H9 (cell line): ENCODE measurements around the gene PTBP3. TPM values are rescaled to one million over a fixed set of nuclear protein-coding genes. Genes with fewer than 3 reads are reported as not detected.
"Not testable (repeated sequence)": the region's sequence is repeated elsewhere in the genome, so short reads cannot be mapped to it uniquely, and the experiment has no call there.

ENCODE experiments used
- DNase-seq: peaks from one replicate; pipeline ENCODE4 v3.0.0-alpha.2; 2017
- H2AFZ ChIP-seq: one replicate; pipeline ENCODE4 v1.6.1; 2013; ENCODE audit warnings: mild to moderate bottlenecking, low read length, control low read depth, moderate library complexity
- H2AK5ac ChIP-seq: 2 replicates; pipeline ENCODE4 v1.6.1; 2013; ENCODE audit warnings: low read length, control low read depth, mixed read lengths; ENCODE audit not compliant: insufficient read length
- H2BK120ac ChIP-seq: one replicate; pipeline ENCODE4 v1.6.1; 2013; ENCODE audit warnings: low read depth, mild to moderate bottlenecking, low read length, control low read depth, inconsistent platforms; ENCODE audit not compliant: poor library complexity, severe bottlenecking
- H2BK12ac ChIP-seq: 2 replicates; pipeline ENCODE4 v1.6.1; 2013; ENCODE audit warnings: low read length, control low read depth, mixed read lengths, low read depth; ENCODE audit not compliant: insufficient read length
- H2BK15ac ChIP-seq: 2 replicates; pipeline ENCODE4 v1.6.1; 2013; ENCODE audit warnings: low read depth, low read length, control low read depth
- H2BK20ac ChIP-seq: one replicate; pipeline ENCODE4 v1.6.1; 2013; ENCODE audit warnings: low read depth, mild to moderate bottlenecking, low read length, control low read depth, inconsistent platforms; ENCODE audit not compliant: poor library complexity, severe bottlenecking
- H2BK5ac ChIP-seq: 2 replicates; pipeline ENCODE4 v1.6.1; 2013; ENCODE audit warnings: low read length, control low read depth, mixed read lengths; ENCODE audit not compliant: insufficient read length
- H3K14ac ChIP-seq: 2 replicates; pipeline ENCODE4 v1.6.1; 2013; ENCODE audit warnings: low read length, control low read depth; ENCODE audit not compliant: insufficient read depth
- H3K18ac ChIP-seq: 2 replicates; pipeline ENCODE4 v1.6.1; 2013; ENCODE audit warnings: low read depth, mild to moderate bottlenecking, mixed read lengths, low read length, control low read depth; ENCODE audit not compliant: insufficient read length
- H3K23ac ChIP-seq: 2 replicates; pipeline ENCODE4 v1.6.1; 2013; ENCODE audit warnings: low read length, control low read depth, mixed read lengths, low read depth; ENCODE audit not compliant: insufficient read length
- H3K23me2 ChIP-seq: 2 replicates; pipeline ENCODE4 v1.6.1; 2013; ENCODE audit warnings: low read depth, mild to moderate bottlenecking, mixed read lengths, low read length, control low read depth; ENCODE audit not compliant: insufficient read length, poor library complexity, severe bottlenecking
- H3K27ac ChIP-seq: 2 replicates; pipeline ENCODE4 v1.5.1; 2013; ENCODE audit warnings: low read length, control low read depth, mixed read lengths, low read depth; ENCODE audit not compliant: insufficient read length
- H3K27me3 ChIP-seq: 2 replicates; pipeline ENCODE4 v1.6.1; 2013; ENCODE audit warnings: low read length, control low read depth, inconsistent platforms; ENCODE audit not compliant: insufficient read depth
- H3K4ac ChIP-seq: 2 replicates; pipeline ENCODE4 v1.6.1; 2013; ENCODE audit warnings: low read depth, mild to moderate bottlenecking, control low read depth, inconsistent platforms, low read length, moderate library complexity
- H3K4me1 ChIP-seq: 2 replicates; pipeline ENCODE4 v1.6.1; 2013; ENCODE audit warnings: low read length, control low read depth, inconsistent platforms; ENCODE audit not compliant: insufficient read depth
- H3K4me2 ChIP-seq: 2 replicates; pipeline ENCODE4 v1.6.1; 2013; ENCODE audit warnings: low read length, control low read depth, mixed read lengths; ENCODE audit not compliant: insufficient read length, insufficient read depth
- H3K56ac ChIP-seq: 2 replicates; pipeline ENCODE4 v1.6.1; 2013; ENCODE audit warnings: low read depth, mild to moderate bottlenecking, mixed read lengths, low read length, control low read depth; ENCODE audit not compliant: insufficient read length
- H3K79me1 ChIP-seq: 2 replicates; pipeline ENCODE4 v1.6.1; 2013; ENCODE audit warnings: low read depth, mild to moderate bottlenecking, moderate library complexity, low read length, control low read depth, inconsistent platforms; ENCODE audit not compliant: insufficient read depth, poor library complexity, severe bottlenecking
- H3K79me2 ChIP-seq: 2 replicates; pipeline ENCODE4 v1.6.1; 2013; ENCODE audit warnings: low read length, control low read depth, inconsistent platforms; ENCODE audit not compliant: insufficient read depth
- H3K9ac ChIP-seq: 2 replicates; pipeline ENCODE4 v1.6.1; 2013; ENCODE audit warnings: low read length, control low read depth, mixed read lengths; ENCODE audit not compliant: insufficient read length; ENCODE audit errors: extremely low read depth
- H3K9me3 ChIP-seq: one replicate; pipeline ENCODE4 v1.6.1; 2013; ENCODE audit warnings: low read depth, low read length, inconsistent platforms; ENCODE audit not compliant: control insufficient read depth
- H3T11ph ChIP-seq: one replicate; pipeline ENCODE4 v1.6.1; 2013; ENCODE audit warnings: mild to moderate bottlenecking, low read length, control low read depth, inconsistent platforms
- H4K20me1 ChIP-seq: one replicate; pipeline ENCODE4 v1.6.1; 2013; ENCODE audit not compliant: control insufficient read depth, insufficient read length, insufficient read depth
- H4K5ac ChIP-seq: 2 replicates; pipeline ENCODE4 v1.6.1; 2013; ENCODE audit warnings: low read depth, mild to moderate bottlenecking, mixed read lengths, low read length, control low read depth; ENCODE audit not compliant: insufficient read length
- H4K8ac ChIP-seq: replicated peaks from 2 replicates; pipeline ENCODE4 v1.6.1; 2013; ENCODE audit warnings: low read length, control low read depth, mixed read lengths, low read depth; ENCODE audit not compliant: insufficient read length
- H4K91ac ChIP-seq: 2 replicates; pipeline ENCODE4 v1.6.1; 2013; ENCODE audit warnings: low read depth, mild to moderate bottlenecking, moderate library complexity, mixed read lengths, low read length, control low read depth; ENCODE audit not compliant: insufficient read length
- H3K27ac Mint-ChIP-seq, 3 experiments: 2 replicates in 2 of 3; 3 replicates in 1 of 3; pipeline ENCODE4 v1.8.0; 2020 to 2021; ENCODE audit warnings: mixed read lengths in 3 of 3, mild to moderate bottlenecking in 1 of 3, moderate library complexity in 1 of 3
- H3K27me3 Mint-ChIP-seq: 2 replicates; pipeline ENCODE4 v1.8.0; 2021; ENCODE audit warnings: low read depth, mild to moderate bottlenecking, moderate library complexity, mixed read lengths
- H3K36me3 Mint-ChIP-seq, 3 experiments: 2 replicates in 2 of 3; 3 replicates in 1 of 3; pipeline ENCODE4 v1.8.0; 2020 to 2021; ENCODE audit warnings: low read depth in 3 of 3, mixed read lengths in 3 of 3; ENCODE audit not compliant: insufficient read depth in 1 of 3
- H3K4me1 Mint-ChIP-seq, 2 experiments: 2 replicates each; pipeline ENCODE4 v1.8.0; 2020; ENCODE audit warnings: mixed read lengths in 2 of 2
- H3K4me3 Mint-ChIP-seq, 2 experiments: 2 replicates in 1 of 2; 3 replicates in 1 of 2; pipeline ENCODE4 v1.8.0; 2020 to 2021; ENCODE audit warnings: mild to moderate bottlenecking in 2 of 2, mixed read lengths in 2 of 2, moderate library complexity in 1 of 2
- H3K9me3 Mint-ChIP-seq, 2 experiments: 2 replicates in 1 of 2; 3 replicates in 1 of 2; pipeline ENCODE4 v1.8.0; 2020; ENCODE audit warnings: mild to moderate bottlenecking in 2 of 2, mixed read lengths in 2 of 2, moderate library complexity in 1 of 2
- WGBS: extraction: QIAGEN DNeasy Blood & Tissue Kit; methylation state at CpG from one replicate; pipeline ENCODE4 v1.1.7; 2013; ENCODE audit warnings: missing lambda C conversion rate, low lambda C conversion rate, mixed read lengths; ENCODE audit not compliant: insufficient read length; ENCODE audit errors: extremely low coverage; 5-methylcytosine and 5-hydroxymethylcytosine counted together
- total RNA-seq: library from RNA; stranded (reverse); gene quantifications from 2 replicates; pipeline ENCODE4 v1.2.1, GENCODE V29; 2021
- TF ChIP-seq, protein P1 (sequence below): fragments of 200-600 bp; sonication (generic); conservative IDR thresholded peaks from 3 replicates; pipeline ENCODE4 v1.8.0; 2021; ENCODE audit warnings: antibody characterized with exemption, mild to moderate bottlenecking

The PTBP3 gene
- total RNA-seq, 1 experiment from 2014 or later = 89.5 TPM

GRCh38 chr9:112193572-112194288 lies 139.7 kb downstream of the PTBP3 start:
- H2BK120ac ChIP-seq = no peak overlapping the region
- H2BK20ac ChIP-seq = no peak overlapping the region
- no peaks in the 10 kb centered on the region for H3K9me3 ChIP-seq
- DNase-seq = no peak
- Mint-ChIP-seq H3K27ac (peak overlapping the region; percentile 40 to 75 (median 65); a peak in 5 of 7 replicates), H3K4me3 (peak overlapping the region in 1 of 2 experiments; percentile 46; a peak in 1 of 5 replicates), H3K27me3 (no peaks in the 10 kb centered on the region; the same call in 1 of the 2 replicates), H3K9me3 (no peaks in the 10 kb centered on the region; a peak in 1 of 5 replicates), H3K36me3 (peaks cover 0 to 6% (median 3%) of the 10 kb centered on the region in 3 experiments; a peak in 2 of 7 replicates), H3K4me1 (peaks cover 16 to 24% of the 10 kb centered on the region in 2 experiments)
- no peak overlapping the region for H3K9ac ChIP-seq
- H2BK15ac ChIP-seq = no peak overlapping the region
- H3K27ac ChIP-seq = no peak overlapping the region
- H4K5ac ChIP-seq = no peak overlapping the region
- H3K18ac ChIP-seq = no peak overlapping the region
- no peak overlapping the region for H3T11ph ChIP-seq
- no peak overlapping the region for H3K56ac ChIP-seq
- H2BK12ac ChIP-seq = no peak overlapping the region
- no peak overlapping the region for H2AK5ac ChIP-seq
- no peak overlapping the region for H2AFZ ChIP-seq
- no peaks in the 10 kb centered on the region for H3K23me2 ChIP-seq
- no peak overlapping the region for H3K23ac ChIP-seq
- H2BK5ac ChIP-seq = no peak overlapping the region
- no peak overlapping the region for H3K14ac ChIP-seq
- H3K4me2 ChIP-seq = peak overlapping the region; percentile 11
- no peaks in the 10 kb centered on the region for H3K79me1 ChIP-seq
- H3K4ac ChIP-seq = no peak overlapping the region
- H4K91ac ChIP-seq = no peak overlapping the region
- H3K79me2 ChIP-seq = no peaks in the 10 kb centered on the region
- H3K4me1 ChIP-seq = peaks cover 3% of the 10 kb centered on the region; the same call in 1 of the 2 replicates
- TF ChIP-seq, protein P1, sequence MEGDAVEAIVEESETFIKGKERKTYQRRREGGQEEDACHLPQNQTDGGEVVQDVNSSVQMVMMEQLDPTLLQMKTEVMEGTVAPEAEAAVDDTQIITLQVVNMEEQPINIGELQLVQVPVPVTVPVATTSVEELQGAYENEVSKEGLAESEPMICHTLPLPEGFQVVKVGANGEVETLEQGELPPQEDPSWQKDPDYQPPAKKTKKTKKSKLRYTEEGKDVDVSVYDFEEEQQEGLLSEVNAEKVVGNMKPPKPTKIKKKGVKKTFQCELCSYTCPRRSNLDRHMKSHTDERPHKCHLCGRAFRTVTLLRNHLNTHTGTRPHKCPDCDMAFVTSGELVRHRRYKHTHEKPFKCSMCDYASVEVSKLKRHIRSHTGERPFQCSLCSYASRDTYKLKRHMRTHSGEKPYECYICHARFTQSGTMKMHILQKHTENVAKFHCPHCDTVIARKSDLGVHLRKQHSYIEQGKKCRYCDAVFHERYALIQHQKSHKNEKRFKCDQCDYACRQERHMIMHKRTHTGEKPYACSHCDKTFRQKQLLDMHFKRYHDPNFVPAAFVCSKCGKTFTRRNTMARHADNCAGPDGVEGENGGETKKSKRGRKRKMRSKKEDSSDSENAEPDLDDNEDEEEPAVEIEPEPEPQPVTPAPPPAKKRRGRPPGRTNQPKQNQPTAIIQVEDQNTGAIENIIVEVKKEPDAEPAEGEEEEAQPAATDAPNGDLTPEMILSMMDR = no peak
- no peaks in the 10 kb centered on the region for H3K27me3 ChIP-seq
- no peak overlapping the region for H4K8ac ChIP-seq
- no CpG with 5 or more reads among the region's 6 CpGs for WGBS
- H4K20me1 ChIP-seq = no peaks in the 10 kb centered on the region

DNA sequence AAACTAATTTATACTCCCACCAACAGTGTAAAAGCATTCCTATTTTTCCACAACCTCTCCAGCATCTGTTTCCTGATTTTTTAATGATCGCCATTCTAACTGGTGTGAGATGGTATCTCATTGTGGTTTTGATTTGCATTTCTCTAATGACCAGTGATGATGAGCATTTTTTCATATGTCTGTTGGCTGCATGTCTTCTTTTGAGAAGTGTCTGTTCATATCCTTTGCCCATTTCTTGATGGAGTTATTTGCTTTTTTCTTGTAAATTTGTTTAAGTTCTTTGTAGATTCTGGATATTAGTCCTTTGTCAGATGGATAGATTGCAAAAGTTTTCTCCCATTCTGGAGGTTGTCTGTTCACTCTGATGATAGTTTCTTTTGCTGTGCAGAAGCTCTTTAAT lies 143.1 kb downstream of the PTBP3 start:
- WGBS = no CpG with 5 or more reads among the region's 1 CpG
- not testable (repeated sequence) for H3K4ac ChIP-seq, H3K79me2 ChIP-seq, H3K9ac ChIP-seq, H2BK5ac ChIP-seq, H4K5ac ChIP-seq, H3K27ac ChIP-seq, H3K27ac Mint-ChIP-seq, H3T11ph ChIP-seq, H3K56ac ChIP-seq, H2BK12ac ChIP-seq, H4K20me1 ChIP-seq, H2BK120ac ChIP-seq, H3K9me3 Mint-ChIP-seq, H4K91ac ChIP-seq, H4K8ac ChIP-seq, H2AK5ac ChIP-seq, H2AFZ ChIP-seq, H3K79me1 ChIP-seq, H3K14ac ChIP-seq, H3K9me3 ChIP-seq, H3K18ac ChIP-seq, H3K4me3 Mint-ChIP-seq, H2BK20ac ChIP-seq, H3K27me3 ChIP-seq, H3K36me3 Mint-ChIP-seq, H3K27me3 Mint-ChIP-seq, H2BK15ac ChIP-seq, H3K23ac ChIP-seq, H3K4me2 ChIP-seq, H3K4me1 ChIP-seq, DNase-seq, H3K23me2 ChIP-seq
- peaks cover 22 to 30% of the 10 kb centered on the region in 2 experiments for H3K4me1 Mint-ChIP-seq
